ENCODE measurements around the gene ZNF827. TPM values are rescaled to one million over a fixed set of nuclear protein-coding genes. Genes with fewer than 3 reads are reported as not detected.

Gene ZNF827
- total and polyA plus RNA-seq, 2 of the 13 experiments (the other 11 are each of a cell fraction or from before 2014, with no cell fraction given): 2.8 TPM

- TF ChIP-seq AKNA (CRISPR knock-in tag; IDR thresholded peaks at IDR 0.05; ENCODE audit: borderline replicate concordance): no peak
- no peak for TF ChIP-seq JARID2 (CRISPR knock-in tag; IDR thresholded peaks at IDR 0.05; ENCODE audit: insufficient replicate concordance)
Measured at GRCh38 chr4:145766273-145766672, 172.3 kb downstream of the ZNF827 start (continued).

- Histone ChIP-seq H3K36me3 (replicated peaks in 1 of 2; ENCODE audit: control insufficient read depth in 1 of 2, insufficient read depth in 2 of 2, low read length in 2 of 2) (peaks cover 11 to 44% of the 10 kb centered on the region in 2 experiments; a peak in 4 of 5 replicates), H3K9ac (ENCODE audit: insufficient read depth, low read depth, low read length) (no peak overlapping the region), H2AFZ (ENCODE audit: low read length) (no peak overlapping the region), H3K9me3 (ENCODE audit: low read length) (no peaks in the 10 kb centered on the region), H3K4me1 (ENCODE audit: insufficient read depth, low read length) (no peaks in the 10 kb centered on the region), H3K27me3 (ENCODE audit: control insufficient read depth in 1 of 2, insufficient read depth in 2 of 2, low read length in 2 of 2) (no peaks in the 10 kb centered on the region; a peak in 1 of 5 replicates), H3K4me2 (ENCODE audit: low read depth, low read length) (no peak overlapping the region), H3K27ac (ENCODE audit: extremely low read length, insufficient read depth, low read length) (no peak overlapping the region), H3K4me3 (replicated peaks in 1 of 3; ENCODE audit: insufficient read depth in 1 of 3, low read depth in 2 of 3, low read length in 3 of 3) (no peak overlapping the region), H4K20me1 (ENCODE audit: insufficient read depth, low read length) (no peaks in the 10 kb centered on the region), H3K79me2 (ENCODE audit: insufficient read depth, low read length) (no peaks in the 10 kb centered on the region)
- WGBS (ENCODE audit: low lambda C conversion rate): 96% methylated on average over 4 of the region's 4 CpGs
- FAIRE-seq (no peak), DNase-seq (ENCODE audit: low spot score) (no peak), ATAC-seq (no peak)
- in situ Hi-C loops (cut with HindIII; ENCODE audit: extremely low pct_ligation_motif_present, low pct_unique_long_range_greater_than_20kb): no loop called here
- intact Hi-C loops (cut with micrococcal nuclease; ENCODE audit: unreplicated experiment): no loop called here
- ChIA-PET POLR2A (no interaction called here), CTCF (ENCODE audit: low intra/inter-chr PET ratio, low total read pairs) (no interaction called here)
- TF ChIP-seq IKZF1 (IDR thresholded peaks at IDR 0.05) (no peak), ZNF484 (CRISPR knock-in tag; IDR thresholded peaks at IDR 0.05; ENCODE audit: borderline replicate concordance, low read depth) (no peak), ZNF660 (CRISPR knock-in tag; IDR thresholded peaks at IDR 0.05; ENCODE audit: borderline replicate concordance, low read depth) (no peak), ZFY (CRISPR knock-in tag; IDR thresholded peaks at IDR 0.05) (no peak), ZMAT3 (CRISPR knock-in tag; conservative IDR thresholded peaks at IDR 0.05) (no peak), PHF20 (CRISPR knock-in tag; IDR thresholded peaks at IDR 0.05) (no peak), TEAD3 (CRISPR knock-in tag; optimal IDR thresholded peaks at IDR 0.05; ENCODE audit: borderline replicate concordance) (no peak), THYN1 (CRISPR knock-in tag; IDR thresholded peaks at IDR 0.05; ENCODE audit: borderline replicate concordance, low read depth) (no peak)
- TF ChIP-seq, protein P1, sequence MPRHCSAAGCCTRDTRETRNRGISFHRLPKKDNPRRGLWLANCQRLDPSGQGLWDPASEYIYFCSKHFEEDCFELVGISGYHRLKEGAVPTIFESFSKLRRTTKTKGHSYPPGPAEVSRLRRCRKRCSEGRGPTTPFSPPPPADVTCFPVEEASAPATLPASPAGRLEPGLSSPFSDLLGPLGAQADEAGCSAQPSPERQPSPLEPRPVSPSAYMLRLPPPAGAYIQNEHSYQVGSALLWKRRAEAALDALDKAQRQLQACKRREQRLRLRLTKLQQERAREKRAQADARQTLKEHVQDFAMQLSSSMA (CRISPR knock-in tag; IDR thresholded peaks at IDR 0.05): no peak
- BruUV-seq (replicated peaks): no TSS peak
Measured at GRCh38 chr4:145763399-145763798, 175.2 kb downstream of the ZNF827 start.

All from HepG2 (cell line).